ENCODE results near the gene CNTNAP2.

Gene CNTNAP2

GRCh38 chr7:147607157-147607800, 1490.7 kb downstream of the CNTNAP2 start:
- H3K9ac ChIP-seq (ENCODE audit: insufficient read length, low read depth): no peak overlapping the region
- no peaks in the 10 kb centered on the region; the same call in 1 of the 2 replicates for H3K9me3 ChIP-seq (ENCODE audit: insufficient read depth, low read length)
- peak; percentile 35 for DNase-seq (ENCODE audit: low read depth, low spot score)
- no peaks in the 10 kb centered on the region for H3K27me3 ChIP-seq (ENCODE audit: insufficient read depth, insufficient read length)
- no peaks in the 10 kb centered on the region for H3K36me3 ChIP-seq (ENCODE audit: insufficient read depth, insufficient read length, low read length)
- no peaks in the 10 kb centered on the region for H3K4me1 ChIP-seq (ENCODE audit: insufficient read depth, insufficient read length)
- H3K4me3 ChIP-seq (ENCODE audit: insufficient read length, low read depth): no peak overlapping the region
- no peak for TF ChIP-seq YY1 (IDR thresholded peaks at IDR 0.05; ENCODE audit: insufficient read depth, insufficient read length)
- no peak for TF ChIP-seq SUZ12 (IDR thresholded peaks at IDR 0.05; ENCODE audit: extremely low read depth, insufficient read depth, insufficient read length)

- no peaks in the 10 kb centered on the region; the same call in 1 of the 2 replicates for H3K9me3 ChIP-seq (ENCODE audit: insufficient read depth, low read length)
- no peak for DNase-seq (ENCODE audit: low read depth, low spot score)
- H3K36me3 ChIP-seq (ENCODE audit: insufficient read depth, insufficient read length, low read length): no peaks in the 10 kb centered on the region
- no peak overlapping the region for H3K4me3 ChIP-seq (ENCODE audit: insufficient read length, low read depth)
- TF ChIP-seq YY1 (IDR thresholded peaks at IDR 0.05; ENCODE audit: insufficient read depth, insufficient read length): no peak
- no peak for TF ChIP-seq SUZ12 (IDR thresholded peaks at IDR 0.05; ENCODE audit: extremely low read depth, insufficient read depth, insufficient read length)
- no peak for TF ChIP-seq ZNF274 (IDR thresholded peaks at IDR 0.05; ENCODE audit: low read depth, low read length)
- H3K4me1 ChIP-seq (ENCODE audit: insufficient read depth, insufficient read length): no peaks in the 10 kb centered on the region
- no peaks in the 10 kb centered on the region for H3K27me3 ChIP-seq (ENCODE audit: insufficient read depth, insufficient read length)
- H3K9ac ChIP-seq (ENCODE audit: insufficient read length, low read depth): no peak overlapping the region
These were observed 1494.8 kb downstream of the CNTNAP2 start for GRCh38 chr7:147611431-147611830.

- no peaks in the 10 kb centered on the region for H3K36me3 ChIP-seq (ENCODE audit: insufficient read depth, insufficient read length, low read length)
- TF ChIP-seq SUZ12 (IDR thresholded peaks at IDR 0.05; ENCODE audit: extremely low read depth, insufficient read depth, insufficient read length) (no peak), YY1 (IDR thresholded peaks at IDR 0.05; ENCODE audit: insufficient read depth, insufficient read length) (no peak), ZNF274 (IDR thresholded peaks at IDR 0.05; ENCODE audit: low read depth, low read length) (no peak)
These were observed 1518.7 kb downstream of the CNTNAP2 start for GRCh38 chr7:147635288-147635687.

GRCh38 chr7:147636553-147636952, 1520.0 kb downstream of the CNTNAP2 start:
- no peak for DNase-seq (ENCODE audit: low read depth, low spot score)
- no peaks in the 10 kb centered on the region for H3K27me3 ChIP-seq (ENCODE audit: insufficient read depth, insufficient read length)

More at GRCh38 chr7:147635288-147635687, 1518.7 kb downstream of the CNTNAP2 start:
- Histone ChIP-seq H3K9ac (ENCODE audit: insufficient read length, low read depth) (no peak overlapping the region), H3K27me3 (ENCODE audit: insufficient read depth, insufficient read length) (no peaks in the 10 kb centered on the region), H3K9me3 (ENCODE audit: insufficient read depth, low read length) (no peaks in the 10 kb centered on the region; the same call in 1 of the 2 replicates), H3K4me3 (ENCODE audit: insufficient read length, low read depth) (no peak overlapping the region), H3K4me1 (ENCODE audit: insufficient read depth, insufficient read length) (peaks cover 3% of the 10 kb centered on the region)
- no peak for DNase-seq (ENCODE audit: low read depth, low spot score)

GRCh38 chr7:147638566-147638965, 1522.0 kb downstream of the CNTNAP2 start:
- H3K4me3 ChIP-seq (ENCODE audit: insufficient read length, low read depth): no peak overlapping the region
- no peaks in the 10 kb centered on the region for H3K27me3 ChIP-seq (ENCODE audit: insufficient read depth, insufficient read length)
- H3K9ac ChIP-seq (ENCODE audit: insufficient read length, low read depth): no peak overlapping the region
- no peak for DNase-seq (ENCODE audit: low read depth, low spot score)
- TF ChIP-seq YY1 (IDR thresholded peaks at IDR 0.05; ENCODE audit: insufficient read depth, insufficient read length) (no peak), ZNF274 (IDR thresholded peaks at IDR 0.05; ENCODE audit: low read depth, low read length) (no peak), SUZ12 (IDR thresholded peaks at IDR 0.05; ENCODE audit: extremely low read depth, insufficient read depth, insufficient read length) (no peak)
- no peaks in the 10 kb centered on the region for H3K36me3 ChIP-seq (ENCODE audit: insufficient read depth, insufficient read length, low read length)
- peaks cover 6% of the 10 kb centered on the region for H3K4me1 ChIP-seq (ENCODE audit: insufficient read depth, insufficient read length)
- H3K9me3 ChIP-seq (ENCODE audit: insufficient read depth, low read length): no peaks in the 10 kb centered on the region

More at GRCh38 chr7:147636553-147636952, 1520.0 kb downstream of the CNTNAP2 start:
- no peak overlapping the region for H3K9ac ChIP-seq (ENCODE audit: insufficient read length, low read depth)
- no peak overlapping the region for H3K4me3 ChIP-seq (ENCODE audit: insufficient read length, low read depth)
- no peak for TF ChIP-seq SUZ12 (IDR thresholded peaks at IDR 0.05; ENCODE audit: extremely low read depth, insufficient read depth, insufficient read length)
- H3K36me3 ChIP-seq (ENCODE audit: insufficient read depth, insufficient read length, low read length): no peaks in the 10 kb centered on the region
- H3K9me3 ChIP-seq (ENCODE audit: insufficient read depth, low read length): no peaks in the 10 kb centered on the region; the same call in 1 of the 2 replicates
- H3K4me1 ChIP-seq (ENCODE audit: insufficient read depth, insufficient read length): peaks cover 6% of the 10 kb centered on the region

- H3K27me3 ChIP-seq (ENCODE audit: insufficient read depth, insufficient read length): no peaks in the 10 kb centered on the region
- peaks cover 6% of the 10 kb centered on the region for H3K4me1 ChIP-seq (ENCODE audit: insufficient read depth, insufficient read length)
- H3K9me3 ChIP-seq (ENCODE audit: insufficient read depth, low read length): no peaks in the 10 kb centered on the region
- DNase-seq (ENCODE audit: low read depth, low spot score): no peak
- no peak overlapping the region for H3K9ac ChIP-seq (ENCODE audit: insufficient read length, low read depth)
- H3K36me3 ChIP-seq (ENCODE audit: insufficient read depth, insufficient read length, low read length): no peaks in the 10 kb centered on the region
- H3K4me3 ChIP-seq (ENCODE audit: insufficient read length, low read depth): no peak overlapping the region
- no peak for TF ChIP-seq YY1 (IDR thresholded peaks at IDR 0.05; ENCODE audit: insufficient read depth, insufficient read length)
- TF ChIP-seq SUZ12 (IDR thresholded peaks at IDR 0.05; ENCODE audit: extremely low read depth, insufficient read depth, insufficient read length): no peak
- TF ChIP-seq ZNF274 (IDR thresholded peaks at IDR 0.05; ENCODE audit: low read depth, low read length): no peak
These were observed 1522.4 kb downstream of the CNTNAP2 start for GRCh38 chr7:147639037-147639436.

GRCh38 chr7:147639751-147640150, 1523.2 kb downstream of the CNTNAP2 start:
- DNase-seq (ENCODE audit: low read depth, low spot score): no peak
- TF ChIP-seq SUZ12 (IDR thresholded peaks at IDR 0.05; ENCODE audit: extremely low read depth, insufficient read depth, insufficient read length): no peak
- no peak for TF ChIP-seq ZNF274 (IDR thresholded peaks at IDR 0.05; ENCODE audit: low read depth, low read length)
- no peak for TF ChIP-seq YY1 (IDR thresholded peaks at IDR 0.05; ENCODE audit: insufficient read depth, insufficient read length)

More at GRCh38 chr7:147639751-147640150, 1523.2 kb downstream of the CNTNAP2 start:
- Histone ChIP-seq H3K9me3 (ENCODE audit: insufficient read depth, low read length) (no peaks in the 10 kb centered on the region), H3K27me3 (ENCODE audit: insufficient read depth, insufficient read length) (no peaks in the 10 kb centered on the region), H3K9ac (ENCODE audit: insufficient read length, low read depth) (no peak overlapping the region), H3K4me3 (ENCODE audit: insufficient read length, low read depth) (no peak overlapping the region), H3K4me1 (ENCODE audit: insufficient read depth, insufficient read length) (peaks cover 6% of the 10 kb centered on the region), H3K36me3 (ENCODE audit: insufficient read depth, insufficient read length, low read length) (no peaks in the 10 kb centered on the region)
